ENCODE results near the gene SFSWAP. TPM values are rescaled to one million over a fixed set of nuclear protein-coding genes. Genes with fewer than 3 reads are reported as not detected.

The SFSWAP gene
- total and polyA plus RNA-seq, 2 of the 13 experiments (the other 11 are each of a cell fraction or from before 2014, with no cell fraction given), result 17.1 to 27.7 TPM

DNA sequence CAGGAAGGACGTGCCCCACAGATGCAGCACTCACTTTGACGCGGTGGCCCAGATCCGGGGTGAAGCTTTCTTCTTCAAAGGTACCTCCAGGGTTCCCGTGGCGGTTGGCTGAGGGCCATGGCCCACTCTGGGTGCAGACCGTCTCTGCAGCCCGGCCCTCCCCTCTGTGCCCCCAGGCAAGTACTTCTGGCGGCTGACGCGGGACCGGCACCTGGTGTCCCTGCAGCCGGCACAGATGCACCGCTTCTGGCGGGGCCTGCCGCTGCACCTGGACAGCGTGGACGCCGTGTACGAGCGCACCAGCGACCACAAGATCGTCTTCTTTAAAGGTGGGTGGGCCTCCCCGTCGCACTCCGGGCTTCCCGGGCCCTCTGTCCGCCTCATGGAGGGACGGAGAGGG lies 134.2 kb downstream of the SFSWAP start (continued):
- no peak for TF ChIP-seq ATF4 (CRISPR knock-in tag; IDR thresholded peaks at IDR 0.05)
- TF ChIP-seq ZFAT (CRISPR knock-in tag; conservative IDR thresholded peaks at IDR 0.05), result no peak
- TF ChIP-seq AGO2 (optimal IDR thresholded peaks at IDR 0.05; ENCODE audit: low read depth, low read length), result no peak
- TF ChIP-seq SKI (IDR thresholded peaks at IDR 0.05; ENCODE audit: partially characterized antibody), result no peak
- TF ChIP-seq, protein P1, sequence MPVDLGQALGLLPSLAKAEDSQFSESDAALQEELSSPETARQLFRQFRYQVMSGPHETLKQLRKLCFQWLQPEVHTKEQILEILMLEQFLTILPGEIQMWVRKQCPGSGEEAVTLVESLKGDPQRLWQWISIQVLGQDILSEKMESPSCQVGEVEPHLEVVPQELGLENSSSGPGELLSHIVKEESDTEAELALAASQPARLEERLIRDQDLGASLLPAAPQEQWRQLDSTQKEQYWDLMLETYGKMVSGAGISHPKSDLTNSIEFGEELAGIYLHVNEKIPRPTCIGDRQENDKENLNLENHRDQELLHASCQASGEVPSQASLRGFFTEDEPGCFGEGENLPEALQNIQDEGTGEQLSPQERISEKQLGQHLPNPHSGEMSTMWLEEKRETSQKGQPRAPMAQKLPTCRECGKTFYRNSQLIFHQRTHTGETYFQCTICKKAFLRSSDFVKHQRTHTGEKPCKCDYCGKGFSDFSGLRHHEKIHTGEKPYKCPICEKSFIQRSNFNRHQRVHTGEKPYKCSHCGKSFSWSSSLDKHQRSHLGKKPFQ (CRISPR knock-in tag; IDR thresholded peaks at IDR 0.05; ENCODE audit: insufficient replicate concordance), result no peak
- TF ChIP-seq RFX1 (IDR thresholded peaks at IDR 0.05), result no peak
- TF ChIP-seq SRSF9 (IDR thresholded peaks at IDR 0.05; ENCODE audit: borderline replicate concordance, insufficient read depth, low read depth, low read length, poor library complexity, severe bottlenecking), result no peak
- TF ChIP-seq BRCA1 (CRISPR knock-in tag; IDR thresholded peaks at IDR 0.05), result no peak
- TF ChIP-seq DDIT3 (CRISPR knock-in tag; IDR thresholded peaks at IDR 0.05), result no peak
- no peak for TF ChIP-seq MTERF4 (CRISPR knock-in tag; IDR thresholded peaks at IDR 0.05)
- TF ChIP-seq ZNF577 (CRISPR knock-in tag; IDR thresholded peaks at IDR 0.05; ENCODE audit: borderline replicate concordance, low read depth), result no peak
